ENCODE results near the gene RPUSD1.
"Not testable (repeated sequence)": the region's sequence is repeated elsewhere in the genome, so short reads cannot be mapped to it uniquely, and the experiment has no call there.

The RPUSD1 gene

GRCh38 chr16:781346-782010 is 6.7 kb downstream of the RPUSD1 start:
- no peak for DNase-seq

GRCh38 chr16:780296-780695 is 7.9 kb downstream of the RPUSD1 start:
- DNase-seq: no peak

GRCh38 chr16:779561-779960 is 8.6 kb downstream of the RPUSD1 start:
- DNase-seq: no peak

GRCh38 chr16:778909-779527 is 9.2 kb downstream of the RPUSD1 start:
- DNase-seq: no peak

- no peak for DNase-seq
Observed at GRCh38 chr16:778447-778846, 9.7 kb downstream of the RPUSD1 start.

- DNase-seq: no peak
Observed at GRCh38 chr16:777826-778225, 10.4 kb downstream of the RPUSD1 start.

- DNase-seq: no peak
Observed at GRCh38 chr16:776824-777223, 11.4 kb downstream of the RPUSD1 start.

GRCh38 chr16:776298-776697 is 11.9 kb downstream of the RPUSD1 start:
- DNase-seq: not testable (repeated sequence)

GRCh38 chr16:775236-775796 is 12.9 kb downstream of the RPUSD1 start:
- DNase-seq: no peak

GRCh38 chr16:774086-775001 is 13.8 kb downstream of the RPUSD1 start:
- DNase-seq: no peak

GRCh38 chr16:772959-773358 is 15.2 kb downstream of the RPUSD1 start:
- DNase-seq: no peak

- no peak for DNase-seq
Observed at GRCh38 chr16:770411-770810, 17.8 kb downstream of the RPUSD1 start.

- no peak for DNase-seq
Observed at GRCh38 chr16:769934-770333, 18.2 kb downstream of the RPUSD1 start.

- DNase-seq: no peak
Observed at GRCh38 chr16:769184-769784, 18.9 kb downstream of the RPUSD1 start.

- DNase-seq: no peak
Observed at GRCh38 chr16:768428-768827, 19.8 kb downstream of the RPUSD1 start.

- DNase-seq: no peak
Observed at GRCh38 chr16:767743-768235, 20.4 kb downstream of the RPUSD1 start.

- no peak for DNase-seq
Observed at GRCh38 chr16:766820-767640, 21.2 kb downstream of the RPUSD1 start.

GRCh38 chr16:766008-766819 is 22.0 kb downstream of the RPUSD1 start:
- DNase-seq: no peak

- DNase-seq: no peak
Observed at GRCh38 chr16:765488-765865, 22.7 kb downstream of the RPUSD1 start.

GRCh38 chr16:764848-765487 is 23.2 kb downstream of the RPUSD1 start:
- no peak for DNase-seq

Measured in activated effector memory CD4-positive, alpha-beta T cell treated with Interleukin-2 at 50 U/mL for 16 hours (primary cell).